ENCODE results near the gene MYOT.

GRCh38 chr5:137843676-137844299, 23.9 kb upstream of the MYOT start:
- TF ChIP-seq CTCF (IDR thresholded peaks at IDR 0.05) = no peak
- TF ChIP-seq POLR2AphosphoS5 (IDR thresholded peaks at IDR 0.05) = no peak
- TF ChIP-seq POLR2A (IDR thresholded peaks at IDR 0.05; ENCODE audit: low read depth) = no peak
